Naive thymus-derived CD4-positive, alpha-beta T cell (primary cell): ENCODE results near the gene SLC44A5. TPM values are rescaled to one million over a fixed set of nuclear protein-coding genes. Genes with fewer than 3 reads are reported as not detected.
"Not testable (repeated sequence)": the region's sequence is repeated elsewhere in the genome, so short reads cannot be mapped to it uniquely, and the experiment has no call there.

Source experiments
- ATAC-seq: fragments of 150-1000 bp; cut with Tn5 transposase; 2 replicates; pipeline ENCODE4 v1.10.0; 2021; ENCODE audit warnings: mild to moderate bottlenecking, moderate library complexity
- CTCF ChIA-PET: fragments of 350-600 bp; sonication (Branson Sonifier 250); formaldehyde crosslinking; loops from one replicate; lab custom pipeline; 2021; ENCODE audit warnings: antibody characterized with exemption; lab: Charles Lee
- POLR2A ChIA-PET: fragments of 350-600 bp; sonication (Branson Sonifier 250); formaldehyde crosslinking; loops from one replicate; lab custom pipeline; 2021; ENCODE audit warnings: antibody characterized with exemption, inconsistent platforms; lab: Charles Lee
- DNase-seq, 9 donors: peaks; one replicate each; pipeline versions ENCODE4 v3.0.0 to v3.0.0-alpha.2; 2020 to 2022; ENCODE audit warnings: mixed read lengths in 1 of 9
- H3K27ac ChIP-seq: one replicate; pipeline ENCODE4 v1.7.0; 2013; ENCODE audit warnings: mild to moderate bottlenecking, low read depth, low read length, moderate library complexity
- H3K27me3 ChIP-seq, 2 donors: one replicate each; pipeline ENCODE4 v1.7.0; 2013; ENCODE audit warnings: low read length in 2 of 2, mild to moderate bottlenecking in 2 of 2, moderate library complexity in 2 of 2; ENCODE audit not compliant: control insufficient read depth in 2 of 2, insufficient read depth in 2 of 2
- H3K36me3 ChIP-seq, 3 experiments: 1 replicate in 2 of 3; 2 replicates in 1 of 3; pipeline ENCODE4 v1.7.0; 2013; ENCODE audit warnings: low read length in 3 of 3, mild to moderate bottlenecking in 3 of 3, moderate library complexity in 1 of 3; ENCODE audit not compliant: insufficient read depth in 3 of 3, control insufficient read depth in 2 of 3
- H3K4me1 ChIP-seq, 2 donors: one replicate each; pipeline ENCODE4 v1.7.0; 2013; ENCODE audit warnings: low read length in 2 of 2, mild to moderate bottlenecking in 2 of 2, moderate library complexity in 1 of 2; ENCODE audit not compliant: control insufficient read depth in 2 of 2, insufficient read depth in 2 of 2
- H3K4me3 ChIP-seq: 2 replicates; pipeline ENCODE4 v1.7.0; 2013; ENCODE audit warnings: mild to moderate bottlenecking, low read length
- H3K9me3 ChIP-seq, 3 experiments: 1 replicate in 2 of 3; 2 replicates in 1 of 3; pipeline ENCODE4 v1.7.0; 2013; ENCODE audit warnings: low read length in 3 of 3; ENCODE audit not compliant: control insufficient read depth in 2 of 3
- H3K27ac Mint-ChIP-seq, 9 donors: one replicate each; pipeline ENCODE4 v1.8.0; 2020 to 2022; ENCODE audit warnings: mixed read lengths in 9 of 9, mild to moderate bottlenecking in 8 of 9, moderate library complexity in 5 of 9, inconsistent platforms in 2 of 9
- H3K27me3 Mint-ChIP-seq, 5 donors: one replicate each; pipeline ENCODE4 v1.8.0; 2021 to 2022; ENCODE audit warnings: mixed read lengths in 5 of 5, mild to moderate bottlenecking in 1 of 5
- H3K36me3 Mint-ChIP-seq, 5 donors: one replicate each; pipeline ENCODE4 v1.8.0; 2020 to 2022; ENCODE audit warnings: mixed read lengths in 5 of 5, mild to moderate bottlenecking in 3 of 5, inconsistent platforms in 1 of 5
- H3K4me1 Mint-ChIP-seq, 7 donors: one replicate each; pipeline ENCODE4 v1.8.0; 2020 to 2022; ENCODE audit warnings: mixed read lengths in 7 of 7, mild to moderate bottlenecking in 3 of 7, inconsistent platforms in 1 of 7
- H3K4me3 Mint-ChIP-seq, 10 donors: one replicate each; pipeline ENCODE4 v1.8.0; 2020 to 2022; ENCODE audit warnings: mild to moderate bottlenecking in 10 of 10, mixed read lengths in 10 of 10, moderate library complexity in 6 of 10, inconsistent platforms in 2 of 10
- H3K9me3 Mint-ChIP-seq, 11 donors: one replicate each; pipeline ENCODE4 v1.8.0; 2020 to 2022; ENCODE audit warnings: mixed read lengths in 11 of 11, mild to moderate bottlenecking in 4 of 11, inconsistent platforms in 1 of 11, moderate library complexity in 1 of 11
- intact Hi-C, 2 donors: fragments of 100-400 bp; cut with micrococcal nuclease; formaldehyde crosslinking; loops; one replicate each; pipeline ENCODE4 v1.15.1; 2023
- polyA plus RNA-seq, 2 donors: library from polyadenylated mRNA; unstranded; fragments of 300-500 nt; fragmentation: Illumina TruSeq; gene quantifications; one replicate each; pipeline ENCODE4 v1.2.3, GENCODE V29; 2021
- total RNA-seq, 6 experiments: library from RNA in 5 of 6; stranded (reverse) in 5 of 6; gene quantifications; 1 replicate in 5 of 6; 2 replicates in 1 of 6; pipeline ENCODE4 v1.2.3 and lab custom pipeline; 2021 to 2026

SLC44A5 gene
- total and polyA plus RNA-seq, 7 experiments from 2014 or later, result 0.92 to 6.0 (median 3.0) TPM; not detected in 3

- ATAC-seq, H3K4me1 ChIP-seq, intact Hi-C loops, H3K4me1 Mint-ChIP-seq, DNase-seq, H3K36me3 Mint-ChIP-seq, H3K27me3 ChIP-seq, H3K27ac Mint-ChIP-seq, CTCF ChIA-PET, H3K9me3 ChIP-seq, H3K36me3 ChIP-seq, H3K4me3 Mint-ChIP-seq, POLR2A ChIA-PET, H3K27ac ChIP-seq, H3K4me3 ChIP-seq: not testable (repeated sequence)
- peaks cover 0 to 22% (median 7%) of the 10 kb centered on the region in 5 donors for H3K27me3 Mint-ChIP-seq
- H3K9me3 Mint-ChIP-seq, result peaks cover 3 to 47% (median 11%) of the 10 kb centered on the region in 11 donors
These were observed 429.5 kb downstream of the SLC44A5 start for GRCh38 chr1:75181214-75181955.

- intact Hi-C loops, result no loop called here
- Histone ChIP-seq H3K4me1 (no peaks in the 10 kb centered on the region), H3K27me3 (no peaks in the 10 kb centered on the region), H3K27ac (no peak overlapping the region), H3K9me3 (no peaks in the 10 kb centered on the region), H3K36me3 (no peaks in the 10 kb centered on the region), H3K4me3 (no peak overlapping the region)
- H3K36me3 Mint-ChIP-seq, result no peaks in the 10 kb centered on the region
- no peak overlapping the region for H3K27ac Mint-ChIP-seq
- H3K27me3 Mint-ChIP-seq, result peaks cover 0 to 5% (median 0%) of the 10 kb centered on the region in 5 donors
- no peak for ATAC-seq
- no peak for DNase-seq
- ChIA-PET POLR2A (no interaction called here), CTCF (no interaction called here)
- no peak overlapping the region for H3K4me3 Mint-ChIP-seq
- H3K4me1 Mint-ChIP-seq, result no peaks in the 10 kb centered on the region
- H3K9me3 Mint-ChIP-seq, result peaks cover 0 to 17% (median 9%) of the 10 kb centered on the region in 11 donors
These were observed 436.7 kb downstream of the SLC44A5 start for GRCh38 chr1:75174031-75174760.

- ChIA-PET CTCF (no interaction called here), POLR2A (no interaction called here)
- no peaks in the 10 kb centered on the region for H3K36me3 ChIP-seq
- intact Hi-C loops, result no loop called here
- no peak overlapping the region for H3K4me3 ChIP-seq
- Mint-ChIP-seq H3K27ac (no peak overlapping the region), H3K27me3 (peaks cover 0 to 4% (median 0%) of the 10 kb centered on the region in 5 donors), H3K9me3 (peaks cover 0 to 20% (median 7%) of the 10 kb centered on the region in 11 donors), H3K4me1 (no peaks in the 10 kb centered on the region), H3K36me3 (no peaks in the 10 kb centered on the region), H3K4me3 (no peak overlapping the region)
- no peaks in the 10 kb centered on the region for H3K9me3 ChIP-seq
- no peaks in the 10 kb centered on the region for H3K27me3 ChIP-seq
- DNase-seq (no peak), ATAC-seq (no peak)
- H3K27ac ChIP-seq, result no peak overlapping the region
- no peaks in the 10 kb centered on the region for H3K4me1 ChIP-seq
These were observed 438.4 kb downstream of the SLC44A5 start for GRCh38 chr1:75172556-75172955.

- ATAC-seq, result no peak
- ChIA-PET CTCF (no interaction called here), POLR2A (no interaction called here)
- no peak overlapping the region for H3K27ac Mint-ChIP-seq
- H3K4me1 Mint-ChIP-seq, result no peaks in the 10 kb centered on the region
- no peaks in the 10 kb centered on the region for H3K36me3 Mint-ChIP-seq
- no peaks in the 10 kb centered on the region for H3K36me3 ChIP-seq
- peaks cover 0 to 19% (median 7%) of the 10 kb centered on the region in 11 donors for H3K9me3 Mint-ChIP-seq
- no peak overlapping the region for H3K27ac ChIP-seq
- intact Hi-C loops, result no loop called here
- no peak overlapping the region for H3K4me3 Mint-ChIP-seq
- H3K4me1 ChIP-seq, result no peaks in the 10 kb centered on the region
- no peak overlapping the region for H3K4me3 ChIP-seq
- H3K27me3 ChIP-seq, result no peaks in the 10 kb centered on the region
- no peak for DNase-seq
- peaks cover 0 to 4% (median 0%) of the 10 kb centered on the region in 5 donors for H3K27me3 Mint-ChIP-seq
- no peaks in the 10 kb centered on the region for H3K9me3 ChIP-seq
These were observed 439.0 kb downstream of the SLC44A5 start for GRCh38 chr1:75171876-75172275.

GRCh38 chr1:75170981-75171380 lies 439.9 kb downstream of the SLC44A5 start:
- ChIA-PET CTCF (no interaction called here), POLR2A (no interaction called here)
- no peak overlapping the region for H3K27ac ChIP-seq
- Mint-ChIP-seq H3K27me3 (peaks cover 0 to 5% (median 0%) of the 10 kb centered on the region in 5 donors), H3K36me3 (no peaks in the 10 kb centered on the region), H3K9me3 (peaks cover 0 to 11% (median 3%) of the 10 kb centered on the region in 11 donors), H3K4me1 (no peaks in the 10 kb centered on the region), H3K4me3 (no peak overlapping the region), H3K27ac (no peak overlapping the region)
- ATAC-seq, result no peak
- DNase-seq, result no peak
- no peaks in the 10 kb centered on the region for H3K36me3 ChIP-seq
- no peaks in the 10 kb centered on the region for H3K4me1 ChIP-seq
- intact Hi-C loops, result no loop called here
- no peaks in the 10 kb centered on the region for H3K9me3 ChIP-seq
- H3K27me3 ChIP-seq, result no peaks in the 10 kb centered on the region
- H3K4me3 ChIP-seq, result no peak overlapping the region

- H3K36me3 ChIP-seq, result no peaks in the 10 kb centered on the region
- H3K4me1 Mint-ChIP-seq, result no peaks in the 10 kb centered on the region
- no peaks in the 10 kb centered on the region for H3K9me3 ChIP-seq
- peaks cover 0 to 5% (median 0%) of the 10 kb centered on the region in 5 donors for H3K27me3 Mint-ChIP-seq
- H3K4me3 ChIP-seq, result no peak overlapping the region
- H3K27ac ChIP-seq, result no peak overlapping the region
- no peak overlapping the region for H3K4me3 Mint-ChIP-seq
- intact Hi-C loops, result no loop called here
- ATAC-seq, result no peak
- no peaks in the 10 kb centered on the region for H3K36me3 Mint-ChIP-seq
- no peak for DNase-seq
- H3K27me3 ChIP-seq, result no peaks in the 10 kb centered on the region
- CTCF ChIA-PET, result no interaction called here
- peaks cover 0 to 15% (median 3%) of the 10 kb centered on the region in 11 donors for H3K9me3 Mint-ChIP-seq
- POLR2A ChIA-PET, result no interaction called here
- H3K4me1 ChIP-seq, result no peaks in the 10 kb centered on the region
- no peak overlapping the region for H3K27ac Mint-ChIP-seq
These were observed 440.9 kb downstream of the SLC44A5 start for GRCh38 chr1:75170011-75170410.
